Mucosa of rectum (tissue), 2 donors: ENCODE data around the gene TMCC1.
"Not testable (repeated sequence)": the region's sequence is repeated elsewhere in the genome, so short reads cannot be mapped to it uniquely, and the experiment has no call there.

Experiments
- H3K27ac ChIP-seq, 2 donors: one replicate each; pipeline ENCODE4 v1.7.0; 2013; ENCODE audit warnings: inconsistent platforms in 2 of 2, low read depth in 2 of 2, low read length in 2 of 2
- H3K27me3 ChIP-seq, 2 donors: one replicate each; pipeline ENCODE4 v1.7.0; 2013; ENCODE audit warnings: low read length in 2 of 2; ENCODE audit not compliant: control insufficient read depth in 2 of 2, insufficient read depth in 2 of 2
- H3K36me3 ChIP-seq, 2 donors: one replicate each; pipeline ENCODE4 v1.7.0; 2013; ENCODE audit warnings: low read length in 2 of 2; ENCODE audit not compliant: control insufficient read depth in 2 of 2, insufficient read depth in 2 of 2
- H3K4me1 ChIP-seq, 2 donors: one replicate each; pipeline ENCODE4 v1.7.0; 2013; ENCODE audit warnings: low read length in 2 of 2, mild to moderate bottlenecking in 1 of 2; ENCODE audit not compliant: control insufficient read depth in 2 of 2, insufficient read depth in 2 of 2
- H3K4me3 ChIP-seq, 2 donors: one replicate each; pipeline ENCODE4 v1.7.0; 2013; ENCODE audit warnings: low read length in 2 of 2
- H3K9ac ChIP-seq, 2 donors: one replicate each; pipeline ENCODE4 v1.7.0; 2013; ENCODE audit warnings: low read length in 2 of 2, low read depth in 1 of 2, mild to moderate bottlenecking in 1 of 2
- H3K9me3 ChIP-seq, 2 donors: one replicate each; pipeline ENCODE4 v1.7.0; 2013; ENCODE audit warnings: low read length in 2 of 2; ENCODE audit not compliant: control insufficient read depth in 2 of 2
- donor health status: healthy.
- donor health status: Normal muscosa, but diverticular disease.

The TMCC1 gene

DNA sequence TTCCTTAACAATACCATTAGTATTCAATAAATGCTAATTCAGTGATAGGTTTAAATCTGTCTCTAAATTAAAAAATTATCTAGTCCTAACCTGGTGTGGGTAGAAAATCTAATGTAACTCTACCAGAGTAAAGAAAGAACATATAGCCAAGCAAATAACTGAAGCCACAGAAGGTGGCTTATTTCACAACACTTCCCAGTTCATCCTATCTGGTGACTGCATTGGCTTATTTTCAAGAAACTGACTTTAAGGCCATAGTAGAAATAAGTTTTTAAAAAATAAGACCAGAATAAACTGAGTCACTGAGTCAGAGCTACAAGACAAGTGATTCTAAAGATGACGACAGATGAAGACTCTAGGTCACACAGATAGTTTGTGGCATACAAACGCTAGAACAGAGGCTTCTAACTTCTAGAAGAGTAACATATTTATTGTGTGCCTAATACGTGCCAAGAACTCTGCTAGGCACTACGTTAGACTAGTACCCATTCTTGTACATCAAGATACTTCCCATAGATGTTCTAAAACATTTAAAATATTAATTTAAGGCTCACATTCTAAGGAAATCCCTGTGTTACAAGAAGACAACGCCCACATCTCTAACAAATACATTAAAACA, 25.9 kb downstream of the TMCC1 start:
- Histone ChIP-seq H3K9ac (no peak overlapping the region), H3K4me1 (no peaks in the 10 kb centered on the region), H3K27ac (no peak overlapping the region), H3K27me3 (no peaks in the 10 kb centered on the region), H3K4me3 (no peak overlapping the region), H3K36me3 (peaks cover 7 to 9% of the 10 kb centered on the region in 2 donors), H3K9me3 (no peaks in the 10 kb centered on the region)

DNA sequence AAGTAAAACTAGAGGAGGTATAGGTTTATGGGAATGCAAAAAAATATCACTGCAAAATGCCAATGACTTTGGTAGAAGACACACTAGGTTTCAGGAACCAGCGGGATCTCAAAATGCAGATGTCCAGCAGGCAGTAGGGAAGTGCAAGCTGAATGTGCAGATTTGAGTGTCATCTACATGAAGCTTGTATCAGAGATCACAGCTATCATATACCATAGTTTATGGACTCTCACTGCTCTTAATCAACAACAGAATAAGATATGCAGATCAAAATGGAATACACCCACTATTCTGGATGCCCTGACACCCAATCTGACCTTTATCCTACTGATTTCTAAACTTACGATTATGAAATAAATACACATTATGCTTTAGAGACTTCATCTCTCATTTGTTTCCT, 27.7 kb downstream of the TMCC1 start:
- Histone ChIP-seq H3K36me3 (peaks cover 7 to 9% of the 10 kb centered on the region in 2 donors), H3K4me1 (no peaks in the 10 kb centered on the region), H3K27me3 (no peaks in the 10 kb centered on the region), H3K27ac (no peak overlapping the region), H3K4me3 (no peak overlapping the region), H3K9me3 (no peaks in the 10 kb centered on the region), H3K9ac (no peak overlapping the region)

DNA sequence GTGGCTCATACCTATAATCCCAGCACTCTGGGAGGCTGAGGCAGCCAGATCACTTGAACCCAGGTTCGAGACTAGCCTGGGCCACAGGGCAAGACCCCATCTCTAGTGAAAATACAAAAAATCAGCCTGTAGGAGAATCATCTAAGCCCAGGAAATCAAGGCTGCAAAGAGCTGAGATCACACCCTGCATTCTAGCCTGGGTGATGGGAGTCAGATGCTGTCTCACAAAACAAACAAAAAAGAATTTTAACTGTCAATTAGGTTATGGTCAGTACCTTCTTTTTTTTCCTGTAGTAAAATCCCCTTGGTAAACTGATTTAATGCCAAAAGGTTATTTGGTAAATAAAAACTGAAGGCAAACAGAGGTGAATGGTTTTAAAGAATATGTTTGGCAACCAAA, 29.0 kb downstream of the TMCC1 start:
- Histone ChIP-seq H3K27me3 (no peaks in the 10 kb centered on the region), H3K4me3 (no peak overlapping the region), H3K9ac (no peak overlapping the region), H3K4me1 (no peaks in the 10 kb centered on the region), H3K27ac (no peak overlapping the region), H3K9me3 (no peaks in the 10 kb centered on the region), H3K36me3 (peaks cover 4 to 9% of the 10 kb centered on the region in 2 donors)

DNA sequence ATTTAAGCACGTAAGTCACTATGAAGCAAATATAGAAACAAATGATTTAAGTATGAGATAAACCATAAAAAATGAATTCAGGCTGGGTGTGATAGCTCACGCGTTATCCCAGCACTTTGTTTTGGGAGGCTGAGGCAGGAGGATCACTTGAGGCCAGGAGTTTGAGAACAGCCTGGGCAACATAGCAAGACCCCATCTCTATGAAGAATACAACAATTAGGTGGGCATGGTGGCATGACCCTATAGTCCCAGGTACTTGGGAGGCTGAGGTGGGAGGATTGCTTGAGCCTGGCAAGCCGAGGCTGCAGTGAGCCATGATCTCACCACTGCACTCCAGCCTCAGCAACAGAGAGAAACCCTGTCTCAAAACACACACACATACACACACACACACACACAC, 34.2 kb downstream of the TMCC1 start:
- Histone ChIP-seq H3K9ac (no peak overlapping the region), H3K27me3 (no peaks in the 10 kb centered on the region), H3K4me3 (no peak overlapping the region), H3K27ac (no peak overlapping the region), H3K36me3 (peaks cover 0 to 3% of the 10 kb centered on the region in 2 donors), H3K9me3 (no peaks in the 10 kb centered on the region), H3K4me1 (peaks cover 0 to 3% of the 10 kb centered on the region in 2 donors)

DNA sequence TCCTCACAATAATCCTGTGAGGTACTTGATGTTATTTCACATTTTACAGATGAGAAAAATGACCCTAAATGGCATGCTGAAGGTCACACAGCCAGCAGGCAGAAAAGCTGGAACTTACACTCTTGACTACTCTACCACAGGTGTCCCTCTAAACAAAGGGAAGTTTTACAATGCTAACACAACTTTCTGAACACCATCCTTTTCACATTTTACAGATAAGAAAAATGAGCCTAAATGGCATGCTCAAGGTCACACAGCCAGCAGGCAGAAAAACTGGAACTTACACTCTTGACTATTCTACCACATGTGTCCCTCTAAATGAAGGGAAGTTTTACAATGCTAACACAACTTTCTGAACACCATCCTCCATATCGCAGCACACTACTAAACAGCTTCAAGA, 35.6 kb downstream of the TMCC1 start:
- no peak overlapping the region for H3K9ac ChIP-seq
- H3K27me3 ChIP-seq: no peaks in the 10 kb centered on the region
- H3K4me3 ChIP-seq: no peak overlapping the region
- H3K36me3 ChIP-seq: peaks cover 0 to 3% of the 10 kb centered on the region in 2 donors
- no peaks in the 10 kb centered on the region for H3K9me3 ChIP-seq
- H3K4me1 ChIP-seq: peaks cover 0 to 3% of the 10 kb centered on the region in 2 donors
- no peak overlapping the region for H3K27ac ChIP-seq

DNA sequence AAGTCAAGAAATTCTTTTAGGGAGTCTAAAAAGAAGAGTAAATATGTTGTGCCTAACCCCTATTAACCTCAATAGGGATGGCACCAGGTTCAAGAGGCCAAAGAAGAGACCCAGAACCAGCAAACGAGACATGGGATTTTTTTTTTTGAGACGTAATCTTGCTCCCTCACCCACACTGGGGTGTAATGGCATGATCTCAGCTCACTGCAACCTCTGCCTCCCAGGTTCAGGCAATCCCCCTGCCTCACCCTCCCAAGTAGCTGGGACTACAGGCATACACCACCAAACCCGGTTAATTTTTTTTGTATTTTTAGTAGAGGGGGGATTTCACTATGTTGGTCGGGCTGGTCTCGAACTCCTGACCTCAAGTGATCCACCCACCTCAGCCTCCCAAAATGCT, 36.7 kb downstream of the TMCC1 start:
- H3K27me3 ChIP-seq, H3K4me1 ChIP-seq, H3K4me3 ChIP-seq, H3K36me3 ChIP-seq, H3K9ac ChIP-seq, H3K27ac ChIP-seq, H3K9me3 ChIP-seq: not testable (repeated sequence)

DNA sequence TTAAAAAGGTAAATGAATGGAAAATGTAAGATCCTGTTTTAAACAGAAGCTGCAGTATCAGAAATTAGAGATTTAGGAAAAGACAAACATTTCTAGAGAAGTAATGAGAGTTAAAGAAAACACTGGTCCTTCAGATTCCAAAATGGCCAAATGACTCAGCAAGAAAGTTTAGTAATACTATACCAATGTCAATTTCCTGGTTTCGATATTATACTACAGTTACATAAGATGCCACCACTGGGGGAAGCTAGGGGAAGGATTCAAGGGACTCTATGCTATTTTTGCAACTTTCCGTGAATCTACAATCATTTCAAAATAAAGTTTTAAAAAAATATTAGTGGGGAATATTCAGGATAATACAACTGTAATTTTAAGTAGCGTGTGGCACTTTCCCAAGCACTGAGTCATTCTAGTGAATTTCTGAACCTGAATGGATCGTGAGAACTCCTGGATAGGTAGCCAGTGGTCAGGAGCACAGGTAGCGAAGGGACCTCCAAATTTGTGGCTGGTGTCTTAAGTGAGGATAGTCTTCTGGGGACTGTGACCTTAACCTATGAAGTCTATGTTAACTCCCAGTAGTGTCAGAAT, 37.6 kb downstream of the TMCC1 start:
- H3K9me3 ChIP-seq: no peaks in the 10 kb centered on the region
- H3K9ac ChIP-seq: no peak overlapping the region
- H3K27ac ChIP-seq: peak overlapping the region; percentile 13 to 20
- no peak overlapping the region for H3K4me3 ChIP-seq
- peaks cover 0 to 3% of the 10 kb centered on the region in 2 donors for H3K4me1 ChIP-seq
- H3K36me3 ChIP-seq: peaks cover 0 to 3% of the 10 kb centered on the region in 2 donors
- no peaks in the 10 kb centered on the region for H3K27me3 ChIP-seq

DNA sequence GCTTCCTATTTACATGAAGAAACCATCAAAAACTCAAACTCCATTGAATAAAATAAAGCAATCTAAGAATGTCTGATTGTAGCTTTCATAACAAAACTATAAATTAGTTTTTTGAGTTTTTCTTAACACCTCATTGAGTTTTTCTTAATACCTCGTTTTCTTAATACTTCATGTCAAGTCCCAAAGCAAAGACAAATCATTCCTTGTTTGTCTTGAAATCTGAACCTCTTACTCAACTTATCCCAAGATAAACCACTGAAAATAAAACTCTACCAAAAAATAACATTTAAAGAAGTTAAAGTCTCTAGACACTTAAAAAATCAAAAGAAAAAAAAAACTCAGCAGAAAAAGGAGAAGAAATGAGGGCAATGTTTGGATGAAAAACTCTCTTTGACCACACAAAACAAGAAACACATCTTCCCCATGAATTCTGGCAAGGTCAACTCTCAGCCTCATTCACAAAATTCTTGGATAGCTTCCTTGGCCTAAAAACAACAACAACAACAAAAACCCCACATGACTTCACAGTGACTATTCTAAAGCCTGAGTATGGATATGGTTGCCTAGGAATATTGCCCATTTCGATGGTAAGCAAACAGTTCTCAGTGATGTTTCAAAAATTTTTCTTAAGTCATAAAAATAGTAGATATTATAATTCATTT, 38.2 kb downstream of the TMCC1 start:
- Histone ChIP-seq H3K36me3 (peaks cover 0 to 3% of the 10 kb centered on the region in 2 donors), H3K4me1 (peaks cover 0 to 3% of the 10 kb centered on the region in 2 donors), H3K4me3 (no peak overlapping the region), H3K9ac (no peak overlapping the region), H3K9me3 (no peaks in the 10 kb centered on the region), H3K27me3 (no peaks in the 10 kb centered on the region), H3K27ac (no peak overlapping the region)

DNA sequence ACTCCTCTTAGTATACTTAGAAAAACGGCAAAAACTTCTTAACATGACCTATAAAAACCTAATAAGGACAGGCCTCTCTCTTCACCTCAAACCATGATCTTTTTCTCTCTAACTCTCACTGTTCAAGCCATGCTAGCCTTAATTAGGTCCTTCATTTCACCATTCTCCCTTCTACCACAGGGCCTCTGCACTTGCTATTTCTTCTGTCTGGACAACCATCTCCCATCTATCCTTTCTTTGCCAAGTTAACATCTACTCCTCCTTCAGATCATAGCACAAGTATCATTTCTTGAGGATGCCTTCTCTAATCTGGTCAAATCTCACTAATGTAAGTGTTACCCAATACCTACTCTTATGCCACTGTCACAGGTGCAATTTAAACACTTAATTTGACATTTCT, 39.1 kb downstream of the TMCC1 start:
- H3K9me3 ChIP-seq: no peaks in the 10 kb centered on the region
- H3K27me3 ChIP-seq: no peaks in the 10 kb centered on the region
- H3K9ac ChIP-seq: no peak overlapping the region
- no peak overlapping the region for H3K4me3 ChIP-seq
- H3K4me1 ChIP-seq: peaks cover 0 to 3% of the 10 kb centered on the region in 2 donors
- H3K27ac ChIP-seq: no peak overlapping the region
- peaks cover 0 to 3% of the 10 kb centered on the region in 2 donors for H3K36me3 ChIP-seq

DNA sequence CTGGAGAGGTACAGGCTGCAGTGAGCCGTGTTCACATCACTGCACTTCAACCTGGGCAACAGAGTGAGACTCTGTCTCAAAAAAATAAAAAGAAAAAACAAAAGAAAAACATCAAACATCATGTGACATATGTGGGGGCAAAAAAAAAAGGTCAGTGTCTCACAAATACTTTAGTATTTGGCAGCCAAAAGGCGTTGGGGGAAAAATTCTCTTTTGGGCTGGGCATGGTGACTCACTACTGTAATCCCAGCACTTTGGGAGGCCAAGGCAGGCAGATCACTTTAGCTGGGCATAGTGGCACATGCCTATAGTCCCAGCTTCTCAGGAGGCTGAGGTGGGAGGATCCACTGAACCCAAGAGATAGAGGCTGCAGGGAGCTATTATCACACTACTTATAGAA, 47.6 kb downstream of the TMCC1 start:
- no peaks in the 10 kb centered on the region for H3K4me1 ChIP-seq
- H3K27me3 ChIP-seq: no peaks in the 10 kb centered on the region
- H3K27ac ChIP-seq: no peak overlapping the region
- no peak overlapping the region for H3K4me3 ChIP-seq
- no peaks in the 10 kb centered on the region for H3K9me3 ChIP-seq
- peaks cover 0 to 10% of the 10 kb centered on the region in 2 donors for H3K36me3 ChIP-seq
- H3K9ac ChIP-seq: no peak overlapping the region
